ENCODE measurements around the gene ZBTB9. TPM values are rescaled to one million over a fixed set of nuclear protein-coding genes. Genes with fewer than 3 reads are reported as not detected.

The ZBTB9 gene
- total RNA-seq, 4 donors from 2014 or later = 1.7 to 3.5 (median 3.0) TPM

DNA sequence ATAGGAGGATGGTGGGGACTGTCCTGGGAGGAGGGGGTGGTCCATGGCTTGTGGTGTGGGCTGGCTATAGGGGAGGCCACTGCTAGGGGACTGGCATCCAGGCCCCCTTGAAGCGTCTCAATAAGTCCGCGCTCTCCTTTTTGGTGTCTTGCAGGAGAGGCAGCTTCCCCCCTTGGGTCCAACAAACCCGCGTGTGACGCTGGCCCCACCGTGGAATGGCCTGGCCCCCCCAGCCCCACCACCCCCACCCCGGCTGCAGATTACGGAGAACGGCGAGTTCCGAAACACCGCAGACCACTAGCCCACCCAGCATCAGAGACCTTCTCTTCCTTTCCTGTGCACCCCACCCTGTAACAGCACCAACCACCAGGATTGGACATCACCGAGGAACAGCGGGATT lies 2.8 kb upstream of the ZBTB9 start:
- Histone ChIP-seq H3K36me3 (peaks cover 0 to 45% (median 34%) of the 10 kb centered on the region in 4 donors), H3K27ac (replicated peaks in 1 of 4) (no peak overlapping the region), H3K4me3 (no peak overlapping the region), H3K27me3 (no peaks in the 10 kb centered on the region), H3K9me3 (no peaks in the 10 kb centered on the region), H3K4me1 (peaks cover 17 to 35% (median 26%) of the 10 kb centered on the region in 4 donors)
- DNase-seq (ENCODE audit: extremely low spot score) = no peak
- WGBS = 83% methylated on average over 12 of the region's 15 CpGs
- intact Hi-C loops (cut with DNase I) = loop anchor here (10.0 kb wide), 2 partner anchors 57 to 123 kb away; partner anchors contain the start of gene KIFC1
- TF ChIP-seq, protein P1, sequence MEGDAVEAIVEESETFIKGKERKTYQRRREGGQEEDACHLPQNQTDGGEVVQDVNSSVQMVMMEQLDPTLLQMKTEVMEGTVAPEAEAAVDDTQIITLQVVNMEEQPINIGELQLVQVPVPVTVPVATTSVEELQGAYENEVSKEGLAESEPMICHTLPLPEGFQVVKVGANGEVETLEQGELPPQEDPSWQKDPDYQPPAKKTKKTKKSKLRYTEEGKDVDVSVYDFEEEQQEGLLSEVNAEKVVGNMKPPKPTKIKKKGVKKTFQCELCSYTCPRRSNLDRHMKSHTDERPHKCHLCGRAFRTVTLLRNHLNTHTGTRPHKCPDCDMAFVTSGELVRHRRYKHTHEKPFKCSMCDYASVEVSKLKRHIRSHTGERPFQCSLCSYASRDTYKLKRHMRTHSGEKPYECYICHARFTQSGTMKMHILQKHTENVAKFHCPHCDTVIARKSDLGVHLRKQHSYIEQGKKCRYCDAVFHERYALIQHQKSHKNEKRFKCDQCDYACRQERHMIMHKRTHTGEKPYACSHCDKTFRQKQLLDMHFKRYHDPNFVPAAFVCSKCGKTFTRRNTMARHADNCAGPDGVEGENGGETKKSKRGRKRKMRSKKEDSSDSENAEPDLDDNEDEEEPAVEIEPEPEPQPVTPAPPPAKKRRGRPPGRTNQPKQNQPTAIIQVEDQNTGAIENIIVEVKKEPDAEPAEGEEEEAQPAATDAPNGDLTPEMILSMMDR (IDR thresholded peaks at IDR 0.05) = no peak
- TF ChIP-seq POLR2A (IDR thresholded peaks at IDR 0.05; ENCODE audit: low read depth) (no peak), EP300 (IDR thresholded peaks at IDR 0.05) (no peak), POLR2AphosphoS5 (IDR thresholded peaks at IDR 0.05) (no peak)

DNA sequence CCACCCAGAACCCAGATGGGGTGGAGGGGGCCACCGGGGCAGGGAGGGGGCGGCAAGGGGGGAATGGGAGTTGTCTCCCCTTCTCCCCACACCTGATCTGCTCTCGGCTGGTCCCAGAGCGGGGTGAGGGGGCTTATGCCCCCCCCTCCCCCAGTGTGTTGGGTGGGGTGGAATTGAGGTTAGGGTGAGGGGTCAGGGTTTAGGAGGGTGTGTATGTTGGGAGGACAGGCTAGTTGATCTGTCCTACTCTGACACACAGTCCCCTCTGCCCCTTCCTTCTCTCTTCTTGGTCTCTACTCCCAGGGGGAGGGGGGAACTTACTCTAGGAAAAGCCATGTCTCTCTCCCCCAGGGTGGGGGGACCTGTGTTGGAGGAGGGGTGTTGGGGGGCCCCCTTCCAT lies 1.9 kb upstream of the ZBTB9 start:
- 93% methylated on average over 4 of the region's 4 CpGs for WGBS
- Histone ChIP-seq H3K27ac (replicated peaks in 1 of 4) (peak overlapping the region in 2 of 4 donors; percentile 20 to 88), H3K4me3 (no peak overlapping the region), H3K27me3 (no peaks in the 10 kb centered on the region), H3K9me3 (no peaks in the 10 kb centered on the region), H3K4me1 (peaks cover 17 to 35% (median 26%) of the 10 kb centered on the region in 4 donors), H3K36me3 (peaks cover 0 to 45% (median 32%) of the 10 kb centered on the region in 4 donors)
- intact Hi-C loops (cut with DNase I) = loop anchor here (10.0 kb wide), 2 partner anchors 58 to 122 kb away; partner anchors contain the start of gene KIFC1
- TF ChIP-seq POLR2A (IDR thresholded peaks at IDR 0.05; ENCODE audit: low read depth) = no peak
- TF ChIP-seq POLR2AphosphoS5 (IDR thresholded peaks at IDR 0.05) = no peak
- no peak for TF ChIP-seq EP300 (IDR thresholded peaks at IDR 0.05)
- TF ChIP-seq, protein P1 (IDR thresholded peaks at IDR 0.05) = no peak
- DNase-seq (ENCODE audit: extremely low spot score) = no peak

DNA sequence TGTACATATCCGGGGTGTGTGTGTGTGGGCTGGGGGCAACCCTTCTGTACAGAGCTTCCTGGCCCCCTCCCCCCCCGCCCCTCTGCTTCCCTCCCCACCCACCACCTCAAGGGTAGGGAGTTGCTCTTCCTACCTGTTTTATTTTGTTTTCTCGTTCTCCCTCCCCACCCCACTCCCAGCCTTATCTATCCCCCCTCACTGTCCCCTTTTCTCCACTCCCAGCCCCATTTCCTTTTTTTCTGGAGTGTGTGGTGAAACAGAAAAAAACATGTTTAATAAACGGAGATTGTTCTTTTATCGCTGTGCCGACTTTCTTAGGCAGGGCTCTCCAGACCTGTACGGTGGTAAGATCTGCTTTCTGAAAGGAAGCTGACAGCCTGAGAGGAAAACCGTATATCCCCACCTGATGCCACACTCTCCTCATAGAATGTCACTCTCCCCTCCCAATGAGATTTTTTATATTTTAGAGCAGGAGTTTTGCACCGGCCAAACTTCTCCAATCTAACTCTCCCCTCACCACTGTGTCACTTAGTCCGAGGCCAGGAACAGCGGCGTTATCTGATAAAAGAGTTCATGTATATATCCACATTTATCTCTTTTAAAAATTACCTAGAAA lies 875 bp upstream of the ZBTB9 start:
- intact Hi-C loops (cut with DNase I) = loop anchor here (10.0 kb wide), 2 partner anchors 59 to 121 kb away; partner anchors contain the start of gene KIFC1
- TF ChIP-seq POLR2A (IDR thresholded peaks at IDR 0.05; ENCODE audit: low read depth) (no peak), POLR2AphosphoS5 (IDR thresholded peaks at IDR 0.05) (no peak), EP300 (IDR thresholded peaks at IDR 0.05) (no peak)
- TF ChIP-seq, protein P1 (IDR thresholded peaks at IDR 0.05) = no peak
- H3K27me3 ChIP-seq = no peaks in the 10 kb centered on the region
- H3K27ac ChIP-seq (replicated peaks in 1 of 4) = peak overlapping the region; percentile 80 to 88 (median 84)
- H3K4me3 ChIP-seq = peak overlapping the region; percentile 79 to 97 (median 86)
- 2% methylated on average over 11 of the region's 12 CpGs for WGBS
- peaks cover 17 to 35% (median 26%) of the 10 kb centered on the region in 4 donors for H3K4me1 ChIP-seq
- no peaks in the 10 kb centered on the region for H3K9me3 ChIP-seq
- peaks cover 0 to 36% (median 24%) of the 10 kb centered on the region in 4 donors for H3K36me3 ChIP-seq
- no peak for DNase-seq (ENCODE audit: extremely low spot score)

DNA sequence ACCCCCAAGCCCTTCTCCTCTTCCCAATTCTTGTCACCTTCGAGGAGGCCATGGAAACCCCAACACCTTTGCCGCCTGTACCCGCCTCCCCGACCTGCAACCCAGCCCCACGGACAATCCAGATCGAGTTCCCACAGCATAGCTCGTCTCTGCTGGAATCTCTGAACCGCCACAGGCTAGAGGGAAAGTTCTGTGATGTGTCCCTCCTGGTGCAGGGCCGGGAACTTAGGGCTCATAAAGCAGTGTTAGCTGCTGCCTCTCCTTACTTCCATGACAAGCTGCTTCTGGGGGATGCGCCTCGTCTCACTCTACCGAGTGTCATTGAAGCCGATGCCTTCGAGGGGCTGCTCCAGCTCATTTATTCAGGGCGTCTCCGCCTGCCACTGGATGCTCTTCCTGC lies 675 bp downstream of the ZBTB9 start:
- Histone ChIP-seq H3K4me1 (peaks cover 17 to 35% (median 26%) of the 10 kb centered on the region in 4 donors), H3K27me3 (no peaks in the 10 kb centered on the region), H3K36me3 (peaks cover 0 to 26% (median 19%) of the 10 kb centered on the region in 4 donors), H3K4me3 (peak overlapping the region; percentile 79 to 97 (median 86)), H3K9me3 (no peaks in the 10 kb centered on the region), H3K27ac (replicated peaks in 1 of 4) (peak overlapping the region in 3 of 4 donors; percentile 80 to 88 (median 85))
- DNase-seq (ENCODE audit: extremely low spot score) = no peak
- TF ChIP-seq EP300 (IDR thresholded peaks at IDR 0.05) (no peak), POLR2AphosphoS5 (IDR thresholded peaks at IDR 0.05) (no peak), POLR2A (IDR thresholded peaks at IDR 0.05; ENCODE audit: low read depth) (no peak)
- TF ChIP-seq, protein P1 (IDR thresholded peaks at IDR 0.05) = no peak
- WGBS = 58% methylated on average over 9 of the region's 16 CpGs
- intact Hi-C loops (cut with DNase I) = loop anchor here (10.0 kb wide), 2 partner anchors 60 to 120 kb away; partner anchors contain the start of gene KIFC1

Measured in esophagus muscularis mucosa (tissue), 4 donors.